ENCODE measurements around the gene PDSS2.
"Not testable (repeated sequence)": the region's sequence is repeated elsewhere in the genome, so short reads cannot be mapped to it uniquely, and the experiment has no call there.

The PDSS2 gene

DNA sequence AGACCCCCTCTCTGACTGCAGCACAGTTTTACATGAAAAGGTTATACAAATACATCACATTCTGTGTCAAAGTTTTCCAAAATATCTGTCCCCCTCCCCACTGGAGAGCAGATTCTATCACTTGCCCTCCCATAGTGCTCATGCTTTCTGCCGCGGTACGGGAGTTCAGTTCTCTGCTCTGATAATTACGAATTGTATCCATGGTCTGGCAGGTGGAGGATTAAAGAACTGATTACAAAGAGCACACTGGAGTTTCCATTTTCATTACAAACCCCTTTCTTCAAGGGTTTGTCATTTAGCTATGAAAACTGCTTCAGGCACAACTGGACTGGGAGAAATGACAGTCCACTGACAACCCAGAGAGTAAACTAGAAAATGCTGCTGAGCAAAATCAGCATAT, 166.0 kb downstream of the PDSS2 start:
- Histone ChIP-seq H3K4me3 (ENCODE audit: low read depth, low read length) (no peak overlapping the region), H3K4me1 (ENCODE audit: control insufficient read depth, insufficient read depth, low read length, unreplicated experiment) (peaks cover 4% of the 10 kb centered on the region), H3K79me2 (ENCODE audit: control insufficient read depth, insufficient read depth, low read length, unreplicated experiment) (no peaks in the 10 kb centered on the region), H3K27me3 (ENCODE audit: insufficient read depth, low read length) (no peaks in the 10 kb centered on the region), H3K27ac (ENCODE audit: low read depth, low read length) (no peak overlapping the region), H2AFZ (ENCODE audit: low read length, unreplicated experiment) (no peak overlapping the region), H3K36me3 (ENCODE audit: insufficient read depth, low read length) (no peaks in the 10 kb centered on the region)

DNA sequence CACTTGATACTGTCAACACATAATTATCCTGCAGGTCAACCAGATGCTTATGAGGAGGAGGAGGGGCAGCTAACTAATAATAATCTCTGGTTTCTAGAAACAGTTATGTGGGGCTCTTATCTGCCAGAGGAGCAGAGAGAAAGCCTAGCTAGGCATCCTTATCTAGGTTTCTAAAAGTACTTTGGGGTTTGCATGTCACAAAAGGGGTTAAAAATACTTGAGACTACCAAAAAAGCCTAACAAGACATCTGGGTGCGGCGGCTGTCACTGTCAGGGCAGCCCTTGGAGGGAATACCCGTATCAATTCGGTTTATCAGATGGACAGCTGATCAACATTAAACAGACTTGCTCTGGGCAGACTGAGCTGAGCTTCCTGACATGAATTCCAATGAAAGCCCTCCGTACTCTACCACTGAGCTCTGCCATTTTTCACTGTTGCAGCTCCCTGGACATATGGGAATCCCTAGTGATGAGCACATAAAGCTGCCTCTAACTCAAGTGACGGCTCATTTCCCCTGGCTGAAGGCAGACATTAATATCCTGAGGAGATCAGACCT, 166.6 kb downstream of the PDSS2 start:
- H3K79me2 ChIP-seq (ENCODE audit: control insufficient read depth, insufficient read depth, low read length, unreplicated experiment): no peaks in the 10 kb centered on the region
- H3K27me3 ChIP-seq (ENCODE audit: insufficient read depth, low read length): no peaks in the 10 kb centered on the region
- no peak overlapping the region for H2AFZ ChIP-seq (ENCODE audit: low read length, unreplicated experiment)
- no peak overlapping the region for H3K27ac ChIP-seq (ENCODE audit: low read depth, low read length)
- peaks cover 4% of the 10 kb centered on the region for H3K4me1 ChIP-seq (ENCODE audit: control insufficient read depth, insufficient read depth, low read length, unreplicated experiment)
- H3K4me3 ChIP-seq (ENCODE audit: low read depth, low read length): no peak overlapping the region
- no peaks in the 10 kb centered on the region for H3K36me3 ChIP-seq (ENCODE audit: insufficient read depth, low read length)

DNA sequence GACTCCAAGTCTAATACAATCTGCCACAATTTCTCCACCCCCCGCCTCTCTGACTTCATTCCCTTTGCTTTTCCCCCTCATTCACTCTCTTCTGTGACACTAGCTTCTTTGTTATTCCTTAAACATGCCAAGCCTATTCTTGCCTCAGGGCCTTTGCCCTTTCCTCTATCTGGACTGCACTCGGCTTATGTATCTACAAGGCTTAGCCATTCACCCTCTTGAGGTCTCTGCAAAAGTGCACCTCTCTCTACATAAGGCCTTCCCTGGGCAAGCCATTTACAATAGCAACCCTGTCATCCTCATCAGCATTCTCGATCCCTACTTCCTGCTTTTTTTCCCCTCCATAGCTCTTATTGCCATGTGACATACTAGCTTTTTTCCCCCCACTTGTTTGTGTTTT, 168.9 kb downstream of the PDSS2 start:
- Histone ChIP-seq H3K4me3 (ENCODE audit: low read depth, low read length) (no peak overlapping the region), H3K27ac (ENCODE audit: low read depth, low read length) (no peak overlapping the region), H3K27me3 (ENCODE audit: insufficient read depth, low read length) (no peaks in the 10 kb centered on the region), H2AFZ (ENCODE audit: low read length, unreplicated experiment) (no peak overlapping the region), H3K4me1 (ENCODE audit: control insufficient read depth, insufficient read depth, low read length, unreplicated experiment) (no peaks in the 10 kb centered on the region), H3K79me2 (ENCODE audit: control insufficient read depth, insufficient read depth, low read length, unreplicated experiment) (no peaks in the 10 kb centered on the region), H3K36me3 (ENCODE audit: insufficient read depth, low read length) (no peaks in the 10 kb centered on the region)

DNA sequence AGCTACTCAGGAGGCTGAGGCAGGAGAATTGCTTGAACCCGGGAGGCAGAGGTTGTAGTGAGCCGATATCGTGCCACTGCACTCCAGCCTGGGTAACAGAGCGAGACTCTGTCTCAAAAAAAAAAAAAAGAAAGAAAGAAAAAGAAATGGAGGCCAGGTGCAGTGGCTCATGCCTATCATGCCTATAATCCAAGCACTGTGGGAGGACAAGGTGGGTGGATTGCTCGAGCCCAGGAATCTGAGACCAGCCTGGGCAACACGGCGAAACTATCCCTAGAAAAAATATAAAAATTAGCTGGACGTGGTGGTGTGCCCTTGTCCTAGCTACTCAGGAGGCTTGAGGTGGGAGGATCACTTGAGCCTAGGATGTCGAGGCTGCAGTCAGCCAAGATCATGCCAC, 170.1 kb downstream of the PDSS2 start:
- not testable (repeated sequence) for H3K27me3 ChIP-seq (ENCODE audit: insufficient read depth, low read length); H3K36me3 ChIP-seq (ENCODE audit: insufficient read depth, low read length); H2AFZ ChIP-seq (ENCODE audit: low read length, unreplicated experiment); H3K27ac ChIP-seq (ENCODE audit: low read depth, low read length); H3K4me1 ChIP-seq (ENCODE audit: control insufficient read depth, insufficient read depth, low read length, unreplicated experiment); H3K4me3 ChIP-seq (ENCODE audit: low read depth, low read length); H3K79me2 ChIP-seq (ENCODE audit: control insufficient read depth, insufficient read depth, low read length, unreplicated experiment)

DNA sequence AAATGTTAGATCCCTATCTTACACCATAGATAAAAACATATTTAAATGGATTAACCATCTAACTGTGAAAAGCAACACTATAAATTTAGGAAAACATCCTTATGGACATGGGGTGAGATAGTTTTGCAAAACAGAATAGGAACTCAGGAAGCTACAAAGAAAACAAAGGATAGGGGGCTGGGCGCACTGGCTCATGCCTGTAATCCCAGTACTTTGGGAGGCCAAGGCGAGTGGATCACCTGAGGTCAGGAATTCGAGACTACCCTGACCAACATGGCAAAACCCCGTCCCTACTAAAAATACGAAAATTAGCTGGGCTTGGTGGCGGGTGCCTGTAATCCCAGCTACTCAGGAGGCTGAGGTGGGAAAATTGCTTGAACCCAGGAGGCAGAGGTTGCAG, 173.7 kb downstream of the PDSS2 start:
- H3K27me3 ChIP-seq (ENCODE audit: insufficient read depth, low read length); H3K4me1 ChIP-seq (ENCODE audit: control insufficient read depth, insufficient read depth, low read length, unreplicated experiment); H2AFZ ChIP-seq (ENCODE audit: low read length, unreplicated experiment); H3K4me3 ChIP-seq (ENCODE audit: low read depth, low read length); H3K79me2 ChIP-seq (ENCODE audit: control insufficient read depth, insufficient read depth, low read length, unreplicated experiment); H3K27ac ChIP-seq (ENCODE audit: low read depth, low read length); H3K36me3 ChIP-seq (ENCODE audit: insufficient read depth, low read length): not testable (repeated sequence)

DNA sequence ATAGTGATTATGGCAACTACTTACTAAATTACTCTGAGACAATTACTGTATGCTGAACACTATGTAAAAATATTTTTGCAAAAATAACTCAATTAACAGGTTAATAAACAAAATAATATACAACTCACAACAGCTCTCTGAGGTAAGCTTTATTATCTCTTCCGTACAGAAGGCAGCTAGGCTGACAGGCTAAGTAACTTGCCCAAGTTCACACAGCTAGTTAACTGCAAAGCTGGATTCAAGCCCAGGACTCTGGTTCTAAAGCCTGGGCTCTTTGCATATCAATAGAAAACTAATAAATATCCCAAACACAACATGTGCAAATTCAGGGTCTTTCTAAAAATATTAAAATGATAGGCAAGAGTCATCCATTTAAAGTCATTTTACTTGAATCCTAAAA, 174.6 kb downstream of the PDSS2 start:
- no peaks in the 10 kb centered on the region for H3K36me3 ChIP-seq (ENCODE audit: insufficient read depth, low read length)
- no peak overlapping the region for H3K27ac ChIP-seq (ENCODE audit: low read depth, low read length)

DNA sequence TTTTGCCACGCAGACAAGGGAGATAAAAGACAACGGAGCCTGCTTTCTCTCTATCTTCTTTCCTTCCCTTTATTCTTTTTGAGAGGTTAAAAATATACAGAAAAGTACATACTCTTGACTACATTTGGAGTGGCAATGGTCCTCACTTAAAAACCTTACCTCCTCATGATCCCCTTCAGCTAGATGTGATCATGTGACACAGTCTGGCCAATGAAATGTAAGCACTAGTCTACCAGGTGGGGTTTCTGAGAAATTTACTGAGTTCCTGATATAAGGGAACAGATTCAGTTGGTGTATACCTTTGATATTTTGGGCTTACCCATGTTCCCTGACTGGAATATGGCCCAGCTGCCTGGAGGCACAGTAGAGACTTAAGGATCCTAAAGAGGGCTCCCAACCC, 178.6 kb downstream of the PDSS2 start:
- H2AFZ ChIP-seq (ENCODE audit: low read length, unreplicated experiment): no peak overlapping the region

More for the DNA sequence above, 174.6 kb downstream of the PDSS2 start:
- Histone ChIP-seq H3K79me2 (ENCODE audit: control insufficient read depth, insufficient read depth, low read length, unreplicated experiment) (no peaks in the 10 kb centered on the region), H3K4me1 (ENCODE audit: control insufficient read depth, insufficient read depth, low read length, unreplicated experiment) (no peaks in the 10 kb centered on the region), H3K4me3 (ENCODE audit: low read depth, low read length) (no peak overlapping the region), H3K27me3 (ENCODE audit: insufficient read depth, low read length) (no peaks in the 10 kb centered on the region), H2AFZ (ENCODE audit: low read length, unreplicated experiment) (no peak overlapping the region)

DNA sequence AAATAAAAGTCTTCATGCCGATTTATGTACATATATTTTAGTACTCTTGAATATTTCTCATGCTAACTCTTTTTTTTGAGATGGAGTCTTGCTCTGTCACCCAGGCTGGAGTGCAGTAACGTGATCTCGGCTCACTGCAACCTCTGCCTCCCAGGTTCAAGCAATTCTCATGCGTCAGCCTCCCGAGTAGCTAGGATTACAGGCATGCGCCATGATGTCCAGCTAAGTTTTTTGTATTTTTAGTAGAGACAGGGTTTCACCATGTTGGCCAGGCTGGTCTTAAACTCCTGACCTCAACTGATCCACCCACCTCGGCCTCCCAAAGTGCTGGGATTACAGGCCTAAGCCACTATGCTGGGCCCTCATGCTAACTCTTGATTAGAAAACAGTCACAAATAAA, 179.4 kb downstream of the PDSS2 start:
- H3K4me3 ChIP-seq (ENCODE audit: low read depth, low read length); H3K4me1 ChIP-seq (ENCODE audit: control insufficient read depth, insufficient read depth, low read length, unreplicated experiment); H2AFZ ChIP-seq (ENCODE audit: low read length, unreplicated experiment); H3K27ac ChIP-seq (ENCODE audit: low read depth, low read length); H3K27me3 ChIP-seq (ENCODE audit: insufficient read depth, low read length); H3K36me3 ChIP-seq (ENCODE audit: insufficient read depth, low read length); H3K79me2 ChIP-seq (ENCODE audit: control insufficient read depth, insufficient read depth, low read length, unreplicated experiment): not testable (repeated sequence)

More for the DNA sequence above, 178.6 kb downstream of the PDSS2 start:
- H3K27me3 ChIP-seq (ENCODE audit: insufficient read depth, low read length): no peaks in the 10 kb centered on the region
- H3K4me1 ChIP-seq (ENCODE audit: control insufficient read depth, insufficient read depth, low read length, unreplicated experiment): no peaks in the 10 kb centered on the region
- no peaks in the 10 kb centered on the region for H3K36me3 ChIP-seq (ENCODE audit: insufficient read depth, low read length)
- no peak overlapping the region for H3K27ac ChIP-seq (ENCODE audit: low read depth, low read length)
- H3K79me2 ChIP-seq (ENCODE audit: control insufficient read depth, insufficient read depth, low read length, unreplicated experiment): no peaks in the 10 kb centered on the region
- H3K4me3 ChIP-seq (ENCODE audit: low read depth, low read length): no peak overlapping the region

DNA sequence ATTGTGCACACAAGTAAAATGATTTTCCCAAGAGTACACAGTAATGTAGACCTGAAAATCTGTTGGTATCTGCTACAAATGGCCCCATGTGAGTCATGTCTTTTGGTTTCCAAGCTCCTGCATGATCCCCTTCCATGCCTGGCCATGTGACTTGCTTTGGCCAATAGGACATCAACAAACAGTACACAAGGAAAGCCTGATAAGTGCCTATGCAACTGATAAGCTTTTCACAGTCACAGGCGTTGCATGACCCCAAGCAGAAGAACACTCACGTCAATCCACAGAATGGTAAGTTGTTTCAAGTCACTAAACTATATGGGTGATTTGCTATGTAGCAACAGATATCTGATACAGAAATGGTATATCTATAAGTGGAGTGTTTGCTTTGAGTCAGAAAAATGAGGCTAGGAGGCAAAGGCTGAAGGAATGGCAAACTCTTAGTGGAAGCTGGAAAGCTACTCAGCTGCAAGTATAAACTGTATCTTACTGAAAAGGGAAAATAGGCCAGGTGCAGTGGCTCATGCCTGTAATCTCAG, 184.0 kb downstream of the PDSS2 start:
- H3K27me3 ChIP-seq (ENCODE audit: insufficient read depth, low read length): no peaks in the 10 kb centered on the region
- H3K27ac ChIP-seq (ENCODE audit: low read depth, low read length): no peak overlapping the region
- H3K4me3 ChIP-seq (ENCODE audit: low read depth, low read length): no peak overlapping the region
- H2AFZ ChIP-seq (ENCODE audit: low read length, unreplicated experiment): no peak overlapping the region
- no peaks in the 10 kb centered on the region for H3K79me2 ChIP-seq (ENCODE audit: control insufficient read depth, insufficient read depth, low read length, unreplicated experiment)
- H3K4me1 ChIP-seq (ENCODE audit: control insufficient read depth, insufficient read depth, low read length, unreplicated experiment): no peaks in the 10 kb centered on the region
- H3K36me3 ChIP-seq (ENCODE audit: insufficient read depth, low read length): no peaks in the 10 kb centered on the region

DNA sequence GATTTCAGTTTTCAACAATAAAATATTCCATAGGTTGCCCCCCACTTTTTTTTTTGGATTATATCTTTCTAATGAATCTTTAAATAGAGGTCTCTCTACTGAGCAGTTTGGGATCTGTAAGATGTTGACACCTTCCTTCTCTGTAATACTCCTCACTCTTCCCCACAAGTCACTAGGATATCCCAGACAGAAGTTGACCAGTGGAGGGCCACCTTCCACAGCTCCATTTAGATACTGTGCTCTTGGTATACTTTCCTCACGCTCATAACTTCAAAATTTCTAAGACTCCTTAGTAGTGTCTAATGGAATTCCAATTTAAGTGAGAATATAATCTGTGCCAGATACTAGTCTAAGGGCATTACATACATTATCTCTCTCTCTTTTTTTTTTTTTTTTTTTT, 185.1 kb downstream of the PDSS2 start:
- Histone ChIP-seq H3K79me2 (ENCODE audit: control insufficient read depth, insufficient read depth, low read length, unreplicated experiment) (no peaks in the 10 kb centered on the region), H3K27ac (ENCODE audit: low read depth, low read length) (no peak overlapping the region), H3K4me3 (ENCODE audit: low read depth, low read length) (no peak overlapping the region), H3K27me3 (ENCODE audit: insufficient read depth, low read length) (no peaks in the 10 kb centered on the region), H3K36me3 (ENCODE audit: insufficient read depth, low read length) (no peaks in the 10 kb centered on the region), H2AFZ (ENCODE audit: low read length, unreplicated experiment) (no peak overlapping the region), H3K4me1 (ENCODE audit: control insufficient read depth, insufficient read depth, low read length, unreplicated experiment) (no peaks in the 10 kb centered on the region)

DNA sequence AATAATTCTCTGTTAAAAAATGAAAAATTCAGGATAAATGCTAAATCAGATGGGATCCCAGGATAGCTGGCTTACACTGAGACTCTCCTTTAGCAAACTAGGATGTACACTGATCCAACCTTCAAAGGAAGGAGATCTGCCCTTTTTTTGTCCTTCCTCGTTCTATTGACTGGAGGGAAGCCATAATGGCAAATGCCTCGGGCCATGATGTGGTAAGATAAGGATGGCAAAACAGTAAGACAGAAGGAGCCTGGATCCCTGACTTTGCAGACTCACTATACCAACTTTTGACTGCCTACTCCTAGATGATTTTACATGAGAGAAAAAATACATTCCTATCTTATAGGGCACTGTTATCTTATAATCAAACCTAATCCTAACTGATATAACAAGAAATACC, 187.1 kb downstream of the PDSS2 start:
- Histone ChIP-seq H3K4me1 (ENCODE audit: control insufficient read depth, insufficient read depth, low read length, unreplicated experiment) (no peaks in the 10 kb centered on the region), H3K79me2 (ENCODE audit: control insufficient read depth, insufficient read depth, low read length, unreplicated experiment) (no peaks in the 10 kb centered on the region), H2AFZ (ENCODE audit: low read length, unreplicated experiment) (no peak overlapping the region), H3K36me3 (ENCODE audit: insufficient read depth, low read length) (no peaks in the 10 kb centered on the region), H3K4me3 (ENCODE audit: low read depth, low read length) (no peak overlapping the region), H3K27me3 (ENCODE audit: insufficient read depth, low read length) (no peaks in the 10 kb centered on the region), H3K27ac (ENCODE audit: low read depth, low read length) (no peak overlapping the region)
